Mammary epithelial cell (primary cell): ENCODE results near the gene SCNN1A.

Experiments used
- EZH2 ChIP-seq: IDR thresholded peaks from 2 replicates; pipeline ENCODE4 v1.6.1; 2012; ENCODE audit warnings: low read length, inconsistent platforms, borderline replicate concordance
- TF ChIP-seq, protein P1 (sequence below), 2 donors: IDR thresholded peaks in 1 of 2; conservative IDR thresholded peaks in 1 of 2; 2 replicates each; pipeline ENCODE4 v1.5.1; 2011 to 2012; ENCODE audit warnings: inconsistent platforms in 2 of 2, low read length in 2 of 2, mild to moderate bottlenecking in 2 of 2, control low read depth in 1 of 2, low read depth in 1 of 2; ENCODE audit not compliant: insufficient read depth in 1 of 2; ENCODE audit errors: extremely low read depth in 1 of 2

DNA sequence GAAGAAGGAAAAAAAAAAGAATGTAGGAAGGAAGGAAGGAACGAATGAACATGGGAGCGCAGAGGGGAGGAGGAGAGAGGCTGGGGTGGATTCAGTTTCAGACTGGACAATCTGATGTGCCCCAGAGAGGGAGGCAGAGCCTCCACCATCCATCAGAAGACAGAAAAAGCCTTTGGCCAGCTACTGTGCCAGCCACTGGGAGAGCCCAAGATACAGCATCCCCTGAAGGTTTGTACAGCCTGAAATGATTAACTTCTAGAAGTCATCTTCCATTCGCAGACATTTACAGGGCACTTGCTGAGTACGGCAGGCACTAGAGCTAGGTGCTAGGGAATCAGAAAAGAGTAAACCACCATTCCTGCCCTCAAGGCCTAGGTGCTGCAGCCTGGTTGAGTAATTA is 55.9 kb downstream of the SCNN1A start:
- TF ChIP-seq, protein P1, sequence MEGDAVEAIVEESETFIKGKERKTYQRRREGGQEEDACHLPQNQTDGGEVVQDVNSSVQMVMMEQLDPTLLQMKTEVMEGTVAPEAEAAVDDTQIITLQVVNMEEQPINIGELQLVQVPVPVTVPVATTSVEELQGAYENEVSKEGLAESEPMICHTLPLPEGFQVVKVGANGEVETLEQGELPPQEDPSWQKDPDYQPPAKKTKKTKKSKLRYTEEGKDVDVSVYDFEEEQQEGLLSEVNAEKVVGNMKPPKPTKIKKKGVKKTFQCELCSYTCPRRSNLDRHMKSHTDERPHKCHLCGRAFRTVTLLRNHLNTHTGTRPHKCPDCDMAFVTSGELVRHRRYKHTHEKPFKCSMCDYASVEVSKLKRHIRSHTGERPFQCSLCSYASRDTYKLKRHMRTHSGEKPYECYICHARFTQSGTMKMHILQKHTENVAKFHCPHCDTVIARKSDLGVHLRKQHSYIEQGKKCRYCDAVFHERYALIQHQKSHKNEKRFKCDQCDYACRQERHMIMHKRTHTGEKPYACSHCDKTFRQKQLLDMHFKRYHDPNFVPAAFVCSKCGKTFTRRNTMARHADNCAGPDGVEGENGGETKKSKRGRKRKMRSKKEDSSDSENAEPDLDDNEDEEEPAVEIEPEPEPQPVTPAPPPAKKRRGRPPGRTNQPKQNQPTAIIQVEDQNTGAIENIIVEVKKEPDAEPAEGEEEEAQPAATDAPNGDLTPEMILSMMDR (conservative IDR thresholded peaks at IDR 0.05 in 1 of 2, IDR thresholded peaks at IDR 0.05 in 1 of 2; ENCODE audit: extremely low read depth in 1 of 2, insufficient read depth in 1 of 2, low read depth in 1 of 2, low read length in 2 of 2): no peak
- TF ChIP-seq EZH2: no peak
